Subcutaneous adipose tissue (tissue), 4 donors: ENCODE measurements around the gene ATG4C. TPM values are rescaled to one million over a fixed set of nuclear protein-coding genes. Genes with fewer than 3 reads are reported as not detected.

Experiments used
- total RNA-seq, 4 donors: library from RNA; depleted of rRNA; stranded (reverse); fragments of >200 nt; gene quantifications; one replicate each; pipeline ENCODE4 v1.1.0, GENCODE V29; 2016
- TF ChIP-seq, protein P1 (sequence below): fragments of 450-650 bp; IDR thresholded peaks from one replicate; pipeline ENCODE4 v1.5.1; 2016; ENCODE audit warnings: low read depth, mild to moderate bottlenecking, control low read depth, antibody characterized with exemption, moderate library complexity

ATG4C gene
- total RNA-seq, 4 donors from 2014 or later = 8.6 to 21.9 (median 17.4) TPM

DNA sequence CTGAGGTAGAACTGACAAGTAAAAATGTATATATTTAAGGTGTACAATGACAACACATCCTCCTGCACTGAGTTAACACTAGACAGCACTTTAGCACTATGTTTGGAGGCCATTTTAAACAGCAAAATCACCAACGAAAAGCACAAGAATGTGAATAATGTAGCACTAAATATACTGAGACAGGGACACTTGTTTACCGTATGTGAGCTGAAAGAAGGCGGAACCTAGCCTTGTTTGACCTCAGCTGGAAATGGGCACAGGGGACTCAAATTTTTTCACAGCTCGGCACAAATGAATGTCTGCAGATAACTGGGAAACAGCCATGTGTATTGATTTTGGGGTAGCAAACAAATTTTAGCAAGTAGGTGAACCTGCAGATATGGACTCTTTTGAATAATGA lies 18.0 kb upstream of the ATG4C start:
- TF ChIP-seq, protein P1, sequence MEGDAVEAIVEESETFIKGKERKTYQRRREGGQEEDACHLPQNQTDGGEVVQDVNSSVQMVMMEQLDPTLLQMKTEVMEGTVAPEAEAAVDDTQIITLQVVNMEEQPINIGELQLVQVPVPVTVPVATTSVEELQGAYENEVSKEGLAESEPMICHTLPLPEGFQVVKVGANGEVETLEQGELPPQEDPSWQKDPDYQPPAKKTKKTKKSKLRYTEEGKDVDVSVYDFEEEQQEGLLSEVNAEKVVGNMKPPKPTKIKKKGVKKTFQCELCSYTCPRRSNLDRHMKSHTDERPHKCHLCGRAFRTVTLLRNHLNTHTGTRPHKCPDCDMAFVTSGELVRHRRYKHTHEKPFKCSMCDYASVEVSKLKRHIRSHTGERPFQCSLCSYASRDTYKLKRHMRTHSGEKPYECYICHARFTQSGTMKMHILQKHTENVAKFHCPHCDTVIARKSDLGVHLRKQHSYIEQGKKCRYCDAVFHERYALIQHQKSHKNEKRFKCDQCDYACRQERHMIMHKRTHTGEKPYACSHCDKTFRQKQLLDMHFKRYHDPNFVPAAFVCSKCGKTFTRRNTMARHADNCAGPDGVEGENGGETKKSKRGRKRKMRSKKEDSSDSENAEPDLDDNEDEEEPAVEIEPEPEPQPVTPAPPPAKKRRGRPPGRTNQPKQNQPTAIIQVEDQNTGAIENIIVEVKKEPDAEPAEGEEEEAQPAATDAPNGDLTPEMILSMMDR = no peak

DNA sequence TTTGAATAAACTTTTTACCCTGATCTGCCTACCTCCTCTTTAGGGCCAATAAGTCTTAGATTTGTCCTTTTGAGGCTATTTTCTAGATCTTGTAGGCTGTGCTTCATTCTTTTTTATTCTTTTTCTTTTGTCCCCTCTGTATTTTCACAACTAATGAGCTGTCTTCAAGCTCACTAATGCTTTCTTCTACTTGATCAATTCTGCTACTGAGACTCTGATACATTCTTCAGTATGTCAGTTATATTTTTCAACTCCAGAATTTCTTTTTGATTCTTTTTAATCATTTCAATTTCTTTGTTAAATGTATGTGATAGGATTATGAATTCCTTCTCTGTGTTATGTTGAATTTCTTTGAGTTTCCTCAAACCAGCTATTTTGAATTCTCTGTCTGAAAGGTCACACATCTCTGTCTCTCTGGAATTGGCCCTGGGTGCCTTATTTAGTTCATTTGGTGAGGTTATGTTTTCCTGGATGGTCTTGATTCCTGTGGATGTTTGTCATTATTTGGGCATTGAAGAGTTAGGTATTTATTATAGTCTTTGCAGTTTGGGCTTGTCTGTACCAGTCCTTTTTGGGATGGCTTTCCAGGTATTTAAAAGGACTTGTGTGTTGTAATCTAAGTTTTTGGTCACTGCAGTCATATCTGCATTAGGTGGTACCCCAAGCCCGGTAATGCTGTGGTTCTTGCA lies 11.2 kb upstream of the ATG4C start:
- TF ChIP-seq, protein P1 = no peak

DNA sequence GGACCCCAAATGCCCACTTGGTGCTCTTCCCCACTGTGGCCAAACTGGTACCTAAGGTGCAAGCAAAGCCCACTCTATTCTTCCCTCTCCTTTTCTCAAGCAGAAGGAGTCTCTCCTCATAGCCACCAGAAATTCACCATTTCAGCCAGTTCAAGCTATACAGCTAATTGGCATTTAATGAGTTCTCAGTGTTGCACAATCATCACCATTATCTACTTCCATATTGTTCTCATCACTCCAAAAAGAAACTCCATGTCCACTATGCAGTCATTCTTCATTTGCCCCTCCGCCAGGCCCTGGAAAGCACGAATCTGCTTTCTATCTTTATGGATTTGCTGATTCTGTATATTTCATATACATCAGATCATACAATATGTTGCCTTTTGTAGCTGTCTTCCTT lies 9.9 kb upstream of the ATG4C start:
- TF ChIP-seq, protein P1 = no peak

DNA sequence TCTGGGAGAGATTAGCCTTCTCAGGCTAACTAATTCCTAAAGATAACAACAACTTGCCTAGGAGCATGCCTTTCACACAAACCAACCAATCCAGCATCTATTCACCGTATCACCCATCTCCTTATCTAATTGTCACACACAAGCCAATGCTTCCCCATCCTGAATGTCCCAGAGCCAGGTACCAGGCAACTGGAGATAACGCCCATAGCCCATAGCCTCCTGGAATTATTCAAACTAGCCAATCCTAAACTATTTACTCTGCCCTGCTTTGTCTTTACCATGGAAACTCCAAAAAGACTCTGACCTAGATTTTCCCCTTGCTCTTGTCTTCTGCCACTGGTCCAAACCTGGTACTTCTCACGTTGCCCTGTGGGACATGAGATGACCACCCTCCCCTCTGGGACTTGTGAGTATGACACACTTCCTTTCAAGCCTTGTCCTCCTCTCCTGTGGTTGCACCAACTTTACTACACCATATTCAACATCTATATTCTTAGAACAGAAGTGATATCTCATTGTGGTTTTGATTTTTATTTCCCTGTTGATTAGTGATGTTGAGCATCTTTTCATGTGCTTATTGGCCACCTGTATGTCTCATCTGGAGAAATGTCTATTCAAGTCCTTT lies 8.8 kb upstream of the ATG4C start:
- TF ChIP-seq, protein P1 = no peak

DNA sequence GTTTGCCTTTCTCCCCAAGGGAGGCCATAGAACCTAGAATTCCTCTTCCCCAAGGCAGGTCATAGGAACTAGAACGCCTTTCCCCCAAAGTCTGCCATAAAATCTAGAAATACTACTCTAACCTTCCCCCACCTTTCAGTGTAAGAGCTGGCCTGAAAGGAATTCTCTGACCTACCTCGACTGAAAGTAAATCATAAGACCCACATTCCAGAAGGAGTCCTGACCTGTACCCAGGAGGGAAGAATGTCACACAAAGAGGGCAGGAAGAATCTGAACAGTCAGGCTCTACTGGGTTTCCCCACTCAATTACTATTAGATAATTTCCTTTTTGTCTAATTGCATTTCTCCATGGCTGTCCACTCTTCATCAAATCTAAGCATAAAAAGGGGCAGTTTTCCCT lies 5.7 kb upstream of the ATG4C start:
- TF ChIP-seq, protein P1 = no peak

DNA sequence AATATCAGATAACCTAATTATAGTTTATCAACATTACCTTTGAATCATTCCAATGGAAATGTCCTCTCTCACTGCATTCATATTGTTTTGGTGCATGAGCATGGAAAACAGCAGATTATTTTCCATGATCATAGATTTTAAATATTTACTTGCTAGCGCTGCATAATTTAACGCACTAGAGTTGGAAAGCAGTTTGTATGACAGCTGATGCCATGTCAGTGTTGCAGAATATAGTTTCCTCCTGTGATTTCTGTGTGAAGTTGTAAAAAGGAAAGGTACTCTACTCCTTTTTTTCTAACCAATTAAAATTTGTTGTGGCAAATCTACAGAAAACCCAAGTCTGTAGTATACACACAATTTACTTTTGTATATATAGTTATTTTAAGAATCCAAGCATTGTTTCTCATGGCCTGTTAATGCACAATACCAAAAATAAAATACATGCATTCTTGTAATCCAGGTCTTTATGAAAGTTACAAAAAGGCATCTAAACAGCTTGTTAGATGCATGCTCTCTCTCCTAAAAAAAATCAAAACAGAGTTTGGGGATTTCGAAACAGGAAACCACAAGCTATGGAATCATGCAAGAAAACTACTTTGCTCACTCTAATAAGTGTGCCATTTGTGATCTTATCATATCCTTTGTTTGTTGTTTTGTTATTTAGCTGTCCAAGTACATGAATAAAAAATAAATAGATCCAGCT lies 1.9 kb upstream of the ATG4C start:
- TF ChIP-seq, protein P1 = no peak

DNA sequence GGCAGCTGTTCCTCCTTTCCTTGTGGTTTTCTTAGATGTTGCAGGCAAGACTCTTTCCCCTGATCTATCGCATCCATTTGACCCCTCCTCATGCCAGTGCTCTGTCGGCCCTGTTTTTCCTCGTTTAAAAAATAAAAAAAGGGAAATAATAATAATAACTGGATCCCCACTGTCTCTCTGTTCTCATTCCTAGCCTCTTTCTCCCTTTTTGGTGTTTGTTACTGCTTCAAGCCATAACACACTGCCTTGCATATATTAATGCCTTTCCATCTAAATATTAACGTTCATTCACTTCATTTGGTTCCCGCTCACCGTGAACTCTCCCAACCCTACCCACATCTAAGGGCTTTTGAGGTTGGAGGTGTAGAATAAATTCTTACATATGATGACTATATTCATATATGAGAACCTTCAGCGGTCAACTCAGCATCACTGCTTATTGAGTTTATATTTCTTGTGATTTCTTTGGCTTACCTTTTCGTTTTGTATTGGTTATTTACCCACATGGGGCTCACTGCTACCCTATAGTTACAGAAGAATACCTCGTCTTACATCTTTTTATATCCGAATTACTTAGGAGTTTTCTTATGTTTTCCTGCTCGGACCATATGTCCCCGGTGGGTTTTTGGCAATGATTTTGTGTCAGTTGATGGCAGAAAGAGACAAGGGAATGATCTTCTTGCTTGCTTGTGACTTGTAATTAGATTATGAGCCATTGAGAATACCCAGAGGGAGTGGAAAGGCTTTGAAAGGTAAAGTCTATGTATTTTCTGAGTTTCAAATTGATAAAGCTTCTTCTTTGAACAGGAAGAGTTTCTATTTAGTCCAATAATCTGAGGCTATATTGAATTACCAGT lies 805 bp downstream of the ATG4C start:
- TF ChIP-seq, protein P1 = no peak
